T-helper 1 cell treated with Interleukin-12 subunit alpha and Interleukin-12 subunit beta and Interleukin-4 antibody, amounts not matched to agents 30 μg/mL and 1 μg/mL, for 36 hours (primary cell): Measurements from ENCODE around the gene LAMC2.
"Not testable (repeated sequence)": the region's sequence is repeated elsewhere in the genome, so short reads cannot be mapped to it uniquely, and the experiment has no call there.

Source experiments
- H3K27ac Mint-ChIP-seq: one replicate; pipeline ENCODE4 v1.8.0; 2021; ENCODE audit warnings: mild to moderate bottlenecking, mixed read lengths
- H3K27me3 Mint-ChIP-seq: one replicate; pipeline ENCODE4 v1.8.0; 2021; ENCODE audit warnings: low read depth, mixed read lengths
- H3K36me3 Mint-ChIP-seq: one replicate; pipeline ENCODE4 v1.8.0; 2021; ENCODE audit warnings: low read depth, mixed read lengths
- H3K4me1 Mint-ChIP-seq: one replicate; pipeline ENCODE4 v1.8.0; 2021; ENCODE audit warnings: low read depth, mixed read lengths
- H3K4me3 Mint-ChIP-seq: one replicate; pipeline ENCODE4 v1.8.0; 2021; ENCODE audit warnings: mild to moderate bottlenecking, moderate library complexity, mixed read lengths
- H3K9me3 Mint-ChIP-seq: one replicate; pipeline ENCODE4 v1.8.0; 2021; ENCODE audit warnings: mixed read lengths

The LAMC2 gene

DNA sequence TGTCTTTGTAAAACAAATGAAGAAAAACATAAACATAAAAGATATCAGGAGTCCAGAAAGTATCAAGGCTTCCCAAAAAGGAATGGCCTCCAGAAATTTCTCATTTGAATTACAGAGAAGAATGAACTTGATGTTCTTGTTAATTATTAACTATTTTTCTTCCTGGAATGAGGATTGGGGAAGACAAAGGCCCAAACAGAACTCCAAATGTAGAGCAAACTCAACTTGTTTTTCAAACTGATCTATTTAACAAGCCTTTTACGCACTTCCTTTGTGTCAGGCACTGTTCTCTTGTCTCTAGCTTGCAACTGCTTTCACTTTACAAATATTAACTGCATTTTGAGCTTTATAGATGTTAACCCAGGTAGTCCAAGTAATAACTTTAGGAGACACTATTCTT lies 45.5 kb downstream of the LAMC2 start:
- Mint-ChIP-seq H3K36me3 (no peaks in the 10 kb centered on the region), H3K9me3 (no peaks in the 10 kb centered on the region), H3K4me1 (peaks cover 6% of the 10 kb centered on the region), H3K4me3 (no peak overlapping the region), H3K27me3 (no peaks in the 10 kb centered on the region), H3K27ac (no peak overlapping the region)

DNA sequence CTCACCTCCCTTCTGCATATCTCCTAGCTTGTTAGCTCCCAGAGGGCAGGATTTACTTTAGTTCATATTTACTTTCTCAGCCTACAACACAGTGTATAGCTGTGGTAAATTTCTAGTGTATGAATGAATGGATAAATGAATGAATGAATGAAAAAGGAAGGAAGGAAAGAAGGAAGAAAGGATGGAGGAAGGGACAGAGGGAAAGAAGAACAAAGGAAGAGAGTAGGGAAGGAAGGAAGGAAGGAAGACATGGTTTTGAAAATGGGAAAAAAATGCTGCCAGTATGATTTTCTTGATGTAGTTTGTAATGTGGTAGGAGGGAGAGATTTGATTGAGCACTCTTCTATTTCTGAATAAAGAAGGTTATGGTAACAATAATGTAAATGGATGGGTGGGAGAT lies 47.0 kb downstream of the LAMC2 start:
- no peaks in the 10 kb centered on the region for H3K4me1 Mint-ChIP-seq
- no peaks in the 10 kb centered on the region for H3K9me3 Mint-ChIP-seq
- no peaks in the 10 kb centered on the region for H3K36me3 Mint-ChIP-seq
- no peaks in the 10 kb centered on the region for H3K27me3 Mint-ChIP-seq
- H3K4me3 Mint-ChIP-seq, result no peak overlapping the region
- H3K27ac Mint-ChIP-seq, result no peak overlapping the region

DNA sequence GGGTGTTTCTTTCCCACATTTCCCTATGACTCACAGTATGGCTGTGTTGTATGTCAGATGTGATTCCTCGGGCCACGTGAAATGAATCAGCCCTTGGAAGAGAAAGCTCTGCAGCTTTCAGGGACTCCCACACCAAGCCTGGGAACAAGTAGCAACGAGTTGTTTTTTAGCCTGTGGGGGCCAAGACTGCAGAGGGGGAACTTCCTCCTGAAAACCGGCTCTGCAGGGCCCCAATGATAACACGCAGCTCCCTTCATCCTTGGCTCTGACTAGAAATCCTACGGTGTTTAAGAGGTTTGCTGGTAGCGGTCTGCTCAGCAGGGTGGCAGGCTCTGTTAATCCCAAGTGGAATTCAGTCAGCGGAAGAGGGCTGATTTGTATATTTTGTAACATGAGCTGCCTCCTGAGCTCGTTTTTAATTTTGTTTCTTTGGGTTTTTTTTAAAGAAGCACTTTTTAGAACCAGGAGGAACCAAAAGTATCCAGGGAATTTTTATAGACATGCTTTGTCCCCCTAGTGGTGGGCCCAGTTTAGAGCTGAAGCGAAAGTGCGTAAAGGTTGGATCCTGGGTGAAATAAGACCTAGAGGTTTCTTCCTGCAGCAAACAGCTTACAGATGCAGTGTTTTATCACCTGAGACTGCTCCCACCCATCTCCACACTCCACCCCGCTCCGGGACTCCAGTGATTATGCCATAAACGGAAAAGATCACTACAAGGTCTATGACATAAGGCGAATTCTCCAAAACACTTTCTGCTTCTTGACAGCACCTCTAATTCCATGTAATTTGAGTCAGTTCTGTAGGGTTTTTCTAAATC lies 48.8 kb downstream of the LAMC2 start:
- no peaks in the 10 kb centered on the region for H3K9me3 Mint-ChIP-seq
- H3K27me3 Mint-ChIP-seq, result no peaks in the 10 kb centered on the region
- H3K36me3 Mint-ChIP-seq, result no peaks in the 10 kb centered on the region
- no peaks in the 10 kb centered on the region for H3K4me1 Mint-ChIP-seq
- no peak overlapping the region for H3K27ac Mint-ChIP-seq
- no peak overlapping the region for H3K4me3 Mint-ChIP-seq

DNA sequence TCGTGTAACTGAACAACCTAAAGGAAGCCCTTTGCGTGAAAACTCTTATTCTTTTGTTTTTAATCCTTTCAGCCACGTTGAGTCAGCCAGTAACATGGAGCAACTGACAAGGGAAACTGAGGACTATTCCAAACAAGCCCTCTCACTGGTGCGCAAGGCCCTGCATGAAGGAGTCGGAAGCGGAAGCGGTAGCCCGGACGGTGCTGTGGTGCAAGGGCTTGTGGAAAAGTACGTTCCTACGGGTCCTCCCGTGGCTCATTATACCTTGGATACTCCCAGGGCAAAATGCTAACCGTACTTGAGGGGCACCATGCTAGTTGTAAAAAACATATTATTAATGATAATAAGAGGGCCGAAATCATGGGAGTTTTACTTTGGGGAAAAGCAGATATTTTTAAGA lies 49.4 kb downstream of the LAMC2 start:
- H3K27ac Mint-ChIP-seq, result no peak overlapping the region
- no peaks in the 10 kb centered on the region for H3K9me3 Mint-ChIP-seq
- H3K4me3 Mint-ChIP-seq, result no peak overlapping the region
- H3K27me3 Mint-ChIP-seq, result peaks cover 2% of the 10 kb centered on the region
- no peaks in the 10 kb centered on the region for H3K4me1 Mint-ChIP-seq
- no peaks in the 10 kb centered on the region for H3K36me3 Mint-ChIP-seq

DNA sequence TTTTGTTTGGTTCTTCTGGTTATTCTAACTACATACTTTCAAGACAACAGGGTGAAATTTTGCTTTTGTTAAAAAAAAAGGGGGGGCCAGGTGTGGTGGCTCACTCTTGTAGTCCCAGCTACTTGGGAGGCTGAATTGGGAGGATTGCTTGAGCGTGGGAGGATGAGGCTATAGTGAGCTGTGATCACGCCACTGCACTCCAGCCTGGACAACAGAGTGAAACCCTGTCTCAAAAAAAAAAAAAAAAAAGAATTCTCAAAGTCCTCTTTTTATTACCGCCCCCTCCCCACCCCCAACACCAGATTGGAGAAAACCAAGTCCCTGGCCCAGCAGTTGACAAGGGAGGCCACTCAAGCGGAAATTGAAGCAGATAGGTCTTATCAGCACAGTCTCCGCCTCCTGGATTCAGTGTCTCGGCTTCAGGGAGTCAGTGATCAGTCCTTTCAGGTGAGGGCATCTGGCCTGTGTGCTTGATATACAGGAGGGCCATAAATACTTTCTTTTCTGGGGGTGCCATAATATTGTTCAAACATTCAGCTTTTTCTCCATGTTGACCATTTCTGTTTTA lies 50.2 kb downstream of the LAMC2 start:
- H3K36me3 Mint-ChIP-seq, result no peaks in the 10 kb centered on the region
- H3K4me3 Mint-ChIP-seq, result no peak overlapping the region
- no peak overlapping the region for H3K27ac Mint-ChIP-seq
- no peaks in the 10 kb centered on the region for H3K9me3 Mint-ChIP-seq
- peaks cover 4% of the 10 kb centered on the region for H3K27me3 Mint-ChIP-seq
- no peaks in the 10 kb centered on the region for H3K4me1 Mint-ChIP-seq

DNA sequence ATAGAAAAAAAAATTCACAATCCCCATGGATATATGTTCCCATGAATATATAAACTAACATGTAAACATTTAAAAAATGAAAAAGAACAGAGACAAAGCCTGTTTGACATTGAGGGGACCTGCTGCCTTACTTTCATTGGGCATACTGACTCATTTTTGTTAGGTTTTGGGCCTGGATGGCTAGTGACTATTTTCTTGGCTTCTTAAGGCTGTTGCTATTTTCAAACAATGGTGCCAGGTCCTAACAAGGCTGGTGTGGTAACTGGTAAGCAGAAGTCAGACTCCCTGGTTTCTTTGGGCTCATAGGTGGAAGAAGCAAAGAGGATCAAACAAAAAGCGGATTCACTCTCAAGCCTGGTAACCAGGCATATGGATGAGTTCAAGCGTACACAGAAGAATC lies 51.0 kb downstream of the LAMC2 start:
- H3K9me3 Mint-ChIP-seq, result no peaks in the 10 kb centered on the region

DNA sequence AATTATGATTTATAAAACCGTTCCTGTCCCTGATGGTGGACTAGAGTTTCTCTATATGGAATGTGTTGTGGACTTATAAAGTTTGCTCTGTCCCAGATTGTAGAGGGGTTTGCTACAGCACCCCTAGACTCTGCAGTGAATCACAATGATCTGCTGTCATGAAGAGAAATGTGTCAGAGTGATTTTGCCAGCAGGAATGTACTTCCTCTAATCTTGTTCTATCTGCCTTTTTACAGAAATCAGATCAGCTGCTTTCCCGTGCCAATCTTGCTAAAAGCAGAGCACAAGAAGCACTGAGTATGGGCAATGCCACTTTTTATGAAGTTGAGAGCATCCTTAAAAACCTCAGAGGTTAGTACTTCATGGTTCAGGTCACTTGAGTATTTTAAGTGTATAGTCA lies 52.0 kb downstream of the LAMC2 start:
- Mint-ChIP-seq H3K27ac (no peak overlapping the region), H3K4me1 (no peaks in the 10 kb centered on the region), H3K9me3 (no peaks in the 10 kb centered on the region), H3K36me3 (no peaks in the 10 kb centered on the region), H3K4me3 (no peak overlapping the region), H3K27me3 (peaks cover 9% of the 10 kb centered on the region)

More for the DNA sequence above, 51.0 kb downstream of the LAMC2 start:
- H3K27ac Mint-ChIP-seq, result no peak overlapping the region
- H3K27me3 Mint-ChIP-seq, result peaks cover 9% of the 10 kb centered on the region
- no peaks in the 10 kb centered on the region for H3K4me1 Mint-ChIP-seq
- no peaks in the 10 kb centered on the region for H3K36me3 Mint-ChIP-seq
- no peak overlapping the region for H3K4me3 Mint-ChIP-seq

DNA sequence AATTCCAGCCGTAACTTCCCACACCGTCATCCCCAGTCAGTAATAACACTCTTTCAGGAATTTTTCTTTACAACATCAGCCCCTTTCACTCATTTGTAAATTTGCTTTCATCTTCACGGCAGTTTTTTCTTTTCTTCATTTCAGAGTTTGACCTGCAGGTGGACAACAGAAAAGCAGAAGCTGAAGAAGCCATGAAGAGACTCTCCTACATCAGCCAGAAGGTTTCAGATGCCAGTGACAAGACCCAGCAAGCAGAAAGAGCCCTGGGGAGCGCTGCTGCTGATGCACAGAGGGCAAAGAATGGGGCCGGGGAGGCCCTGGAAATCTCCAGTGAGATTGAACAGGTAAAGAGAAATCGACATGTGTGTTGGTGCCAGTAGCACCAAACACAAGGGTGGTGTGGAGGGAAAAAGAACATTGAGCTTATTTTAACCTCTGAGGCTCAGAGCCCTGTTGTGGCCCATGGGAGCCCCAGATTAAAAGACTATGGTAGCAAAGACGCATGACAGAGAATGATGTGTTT lies 53.2 kb downstream of the LAMC2 start:
- Mint-ChIP-seq H3K4me1 (no peaks in the 10 kb centered on the region), H3K4me3 (no peak overlapping the region), H3K9me3 (no peaks in the 10 kb centered on the region), H3K27me3 (peaks cover 9% of the 10 kb centered on the region), H3K27ac (no peak overlapping the region), H3K36me3 (no peaks in the 10 kb centered on the region)

DNA sequence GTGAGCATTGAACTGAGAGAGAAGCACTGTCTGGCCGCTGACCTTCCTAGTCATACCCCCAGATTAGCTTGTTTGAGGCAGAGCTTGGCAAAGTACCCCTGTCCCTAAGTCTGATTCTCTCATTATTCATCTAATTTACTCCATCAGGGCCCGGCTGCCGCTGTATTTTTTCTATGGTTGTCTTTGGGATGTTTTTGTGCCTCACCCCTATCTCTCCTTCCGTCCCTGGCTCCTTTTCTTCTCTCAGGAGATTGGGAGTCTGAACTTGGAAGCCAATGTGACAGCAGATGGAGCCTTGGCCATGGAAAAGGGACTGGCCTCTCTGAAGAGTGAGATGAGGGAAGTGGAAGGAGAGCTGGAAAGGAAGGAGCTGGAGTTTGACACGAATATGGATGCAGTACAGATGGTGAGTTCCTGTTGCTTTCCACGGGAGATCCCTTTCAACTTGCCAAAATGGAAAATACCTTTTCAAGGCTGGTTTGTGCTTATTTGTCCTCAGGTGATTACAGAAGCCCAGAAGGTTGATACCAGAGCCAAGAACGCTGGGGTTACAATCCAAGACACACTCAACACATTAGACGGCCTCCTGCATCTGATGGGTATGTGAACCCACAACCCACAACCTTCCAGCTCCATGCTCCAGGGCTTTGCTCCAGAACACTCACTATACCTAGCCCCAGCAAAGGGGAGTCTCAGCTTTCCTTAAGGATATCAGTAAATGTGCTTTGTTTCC lies 53.9 kb downstream of the LAMC2 start:
- no peak overlapping the region for H3K27ac Mint-ChIP-seq
- H3K4me1 Mint-ChIP-seq, result no peaks in the 10 kb centered on the region
- H3K36me3 Mint-ChIP-seq, result no peaks in the 10 kb centered on the region
- H3K4me3 Mint-ChIP-seq, result no peak overlapping the region
- H3K27me3 Mint-ChIP-seq, result peaks cover 9% of the 10 kb centered on the region
- no peaks in the 10 kb centered on the region for H3K9me3 Mint-ChIP-seq

DNA sequence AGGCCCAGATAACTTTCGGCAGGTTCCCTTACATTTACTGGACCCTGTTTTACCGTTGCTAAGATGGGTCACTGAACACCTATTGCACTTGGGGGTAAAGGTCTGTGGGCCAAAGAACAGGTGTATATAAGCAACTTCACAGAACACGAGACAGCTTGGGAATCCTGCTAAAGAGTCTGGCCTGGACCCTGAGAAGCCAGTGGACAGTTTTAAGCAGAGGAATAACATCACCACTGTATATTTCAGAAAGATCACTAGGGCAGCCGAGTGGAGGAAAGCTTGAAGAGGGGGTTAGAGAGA lies 54.4 kb downstream of the LAMC2 start:
- H3K9me3 Mint-ChIP-seq, result no peaks in the 10 kb centered on the region
- H3K36me3 Mint-ChIP-seq, result no peaks in the 10 kb centered on the region
- peaks cover 11% of the 10 kb centered on the region for H3K27me3 Mint-ChIP-seq
- no peak overlapping the region for H3K4me3 Mint-ChIP-seq
- H3K27ac Mint-ChIP-seq, result no peak overlapping the region
- no peaks in the 10 kb centered on the region for H3K4me1 Mint-ChIP-seq

DNA sequence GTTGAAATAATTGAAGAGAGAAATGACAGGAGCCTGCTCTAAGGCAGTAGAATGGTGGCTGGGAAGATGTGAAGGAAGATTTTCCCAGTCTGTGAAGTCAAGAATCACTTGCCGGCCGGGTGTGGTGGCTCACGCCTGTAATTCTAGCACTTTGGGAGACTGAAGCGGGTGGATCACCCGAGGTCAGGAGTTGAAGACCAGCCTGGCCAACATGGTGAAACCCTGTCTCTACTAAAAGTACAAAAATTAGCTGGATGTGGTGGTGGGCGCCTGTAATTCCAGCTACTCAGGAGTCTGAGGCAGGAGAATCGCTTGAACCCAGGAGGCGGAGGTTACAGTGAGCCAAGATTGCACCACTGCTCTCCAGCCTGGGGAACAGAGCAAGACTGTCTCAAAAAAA lies 54.8 kb downstream of the LAMC2 start:
- H3K4me1 Mint-ChIP-seq, H3K36me3 Mint-ChIP-seq, H3K27ac Mint-ChIP-seq, H3K4me3 Mint-ChIP-seq, H3K9me3 Mint-ChIP-seq: not testable (repeated sequence)
- peaks cover 15% of the 10 kb centered on the region for H3K27me3 Mint-ChIP-seq

DNA sequence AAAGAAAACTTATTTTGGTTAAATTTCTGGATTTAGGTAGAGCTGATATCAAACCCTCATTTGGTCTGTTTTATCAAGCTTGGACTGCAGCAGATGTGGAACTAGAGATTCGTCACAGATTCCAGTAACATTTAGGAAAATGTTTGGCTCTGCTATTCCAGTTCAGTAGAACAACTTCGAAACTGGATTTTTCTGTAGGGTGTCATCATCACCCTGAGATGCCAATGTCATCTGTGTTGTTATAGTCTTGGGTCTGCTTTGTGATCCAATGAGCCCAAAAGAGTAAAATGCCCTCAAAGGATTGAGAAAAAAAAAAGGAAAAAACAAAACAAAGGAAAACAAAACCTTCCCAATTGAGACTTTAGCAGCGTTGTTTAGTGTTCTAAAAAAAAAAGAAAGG lies 55.4 kb downstream of the LAMC2 start:
- no peaks in the 10 kb centered on the region for H3K9me3 Mint-ChIP-seq
- H3K4me3 Mint-ChIP-seq, result no peak overlapping the region
- H3K4me1 Mint-ChIP-seq, result no peaks in the 10 kb centered on the region
- no peaks in the 10 kb centered on the region for H3K36me3 Mint-ChIP-seq
- H3K27me3 Mint-ChIP-seq, result peaks cover 15% of the 10 kb centered on the region
- no peak overlapping the region for H3K27ac Mint-ChIP-seq

DNA sequence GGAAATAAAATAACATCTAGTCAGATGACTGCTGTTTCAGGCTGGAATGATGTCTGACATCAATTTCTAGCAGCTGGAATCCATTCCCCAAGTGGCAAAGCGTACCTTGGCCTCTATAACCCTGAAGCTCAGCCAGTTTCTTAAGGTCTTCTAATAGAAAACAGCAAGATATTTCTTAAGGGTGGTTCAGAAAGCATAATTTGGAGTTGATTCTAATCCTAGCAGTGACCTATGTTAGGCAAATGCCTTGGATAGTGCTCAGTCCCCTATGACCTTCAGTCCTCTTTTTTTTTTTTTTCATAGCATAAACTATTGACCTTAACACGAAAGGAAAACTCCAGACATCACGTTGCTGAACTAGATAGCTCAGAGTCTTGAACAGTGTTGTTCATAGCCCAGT lies 56.5 kb downstream of the LAMC2 start:
- Mint-ChIP-seq H3K36me3 (no peaks in the 10 kb centered on the region), H3K27me3 (peaks cover 15% of the 10 kb centered on the region), H3K4me3 (no peak overlapping the region), H3K27ac (no peak overlapping the region), H3K4me1 (no peaks in the 10 kb centered on the region), H3K9me3 (no peaks in the 10 kb centered on the region)

DNA sequence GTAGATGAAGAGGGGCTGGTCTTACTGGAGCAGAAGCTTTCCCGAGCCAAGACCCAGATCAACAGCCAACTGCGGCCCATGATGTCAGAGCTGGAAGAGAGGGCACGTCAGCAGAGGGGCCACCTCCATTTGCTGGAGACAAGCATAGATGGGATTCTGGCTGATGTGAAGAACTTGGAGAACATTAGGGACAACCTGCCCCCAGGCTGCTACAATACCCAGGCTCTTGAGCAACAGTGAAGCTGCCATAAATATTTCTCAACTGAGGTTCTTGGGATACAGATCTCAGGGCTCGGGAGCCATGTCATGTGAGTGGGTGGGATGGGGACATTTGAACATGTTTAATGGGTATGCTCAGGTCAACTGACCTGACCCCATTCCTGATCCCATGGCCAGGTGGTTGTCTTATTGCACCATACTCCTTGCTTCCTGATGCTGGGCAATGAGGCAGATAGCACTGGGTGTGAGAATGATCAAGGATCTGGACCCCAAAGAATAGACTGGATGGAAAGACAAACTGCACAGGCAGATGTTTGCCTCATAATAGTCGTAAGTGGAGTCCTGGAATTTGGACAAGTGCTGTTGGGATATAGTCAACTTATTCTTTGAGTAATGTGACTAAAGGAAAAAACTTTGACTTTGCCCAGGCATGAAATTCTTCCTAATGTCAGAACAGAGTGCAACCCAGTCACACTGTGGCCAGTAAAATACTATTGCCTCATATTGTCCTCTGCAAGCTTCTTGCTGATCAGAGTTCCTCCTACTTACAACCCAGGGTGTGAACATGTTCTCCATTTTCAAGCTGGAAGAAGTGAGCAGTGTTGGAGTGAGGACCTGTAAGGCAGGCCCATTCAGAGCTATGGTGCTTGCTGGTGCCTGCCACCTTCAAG lies 57.3 kb downstream of the LAMC2 start:
- Mint-ChIP-seq H3K27ac (no peak overlapping the region), H3K27me3 (peaks cover 21% of the 10 kb centered on the region), H3K4me1 (no peaks in the 10 kb centered on the region), H3K4me3 (no peak overlapping the region), H3K9me3 (no peaks in the 10 kb centered on the region), H3K36me3 (no peaks in the 10 kb centered on the region)
